GM12878 (cell line): ENCODE measurements around the gene ABCC4. TPM values are rescaled to one million over a fixed set of nuclear protein-coding genes. Genes with fewer than 3 reads are reported as not detected.

Experiments
- ATAC-seq: fragments of 200-7000 bp; cut with Tn5 transposase; 3 replicates; pipeline ENCODE4 v1.9.1; 2020; ENCODE audit warnings: mild to moderate bottlenecking, moderate library complexity
- BruUV-seq: library from RNA; stranded (reverse); fragments of 400-500 nt; replicated peaks from 2 replicates; lab custom pipeline; 2021; lab: Mats Ljungman, UMichigan
- CTCF ChIA-PET: fragments of 300-600 bp; sonication (Branson Sonifier 250); formaldehyde crosslinking; extraction: SDS; loops from one replicate; lab custom pipeline; 2021; ENCODE audit warnings: inconsistent platforms; lab: Yijun Ruan, JAX
- POLR2A ChIA-PET: fragments of 350-600 bp; formaldehyde crosslinking; extraction: SDS; loops from one replicate; lab custom pipeline; 2021; ENCODE audit warnings: inconsistent platforms; lab: Charles Lee
- RAD21 ChIA-PET: fragments of 300-600 bp; sonication (Branson Sonifier 250); formaldehyde crosslinking; loops from one replicate; lab custom pipeline; 2023; ENCODE audit warnings: antibody characterized with exemption; ENCODE audit not compliant: unreplicated experiment; lab: Charles Lee
- SMC1A ChIA-PET: fragments of 300-600 bp; sonication (Branson Sonifier 250); formaldehyde crosslinking; loops from one replicate; lab custom pipeline; 2023; ENCODE audit not compliant: unreplicated experiment, uncharacterized antibody; lab: Charles Lee
- DNase-seq: peaks from one replicate; pipeline ENCODE4 v3.0.0-alpha.2; 2011; ENCODE audit warnings: low read depth, low spot score
- FAIRE-seq: peaks from 3 replicates; lab custom pipeline; 2011; peaks lifted over from hg19 to GRCh38; lab: Jason Lieb, UNC
- H2AFZ ChIP-seq: 2 replicates; pipeline ENCODE4 v1.6.0; 2011; ENCODE audit warnings: low read depth, low read length, control low read depth; ENCODE audit not compliant: control insufficient read depth
- H3K27ac ChIP-seq: 2 replicates; pipeline ENCODE4 v1.5.1; 2011; ENCODE audit warnings: control low read depth; ENCODE audit not compliant: control insufficient read depth, insufficient read depth
- H3K27me3 ChIP-seq, 2 experiments: replicated peaks in 1 of 2; 2 replicates each; pipeline versions ENCODE4 v1.6.0 to v1.6.1; 2011; ENCODE audit warnings: low read length in 1 of 2; ENCODE audit not compliant: control insufficient read depth in 2 of 2, insufficient read depth in 2 of 2
- H3K36me3 ChIP-seq, 2 experiments: 2 replicates each; pipeline ENCODE4 v1.5.1; 2011; ENCODE audit warnings: low read length in 1 of 2; ENCODE audit not compliant: control insufficient read depth in 2 of 2, insufficient read depth in 2 of 2
- H3K4me1 ChIP-seq: 2 replicates; pipeline ENCODE4 v1.6.1; 2011; ENCODE audit warnings: mild to moderate bottlenecking, low read length, moderate library complexity, mixed read lengths; ENCODE audit not compliant: control insufficient read depth, insufficient read depth
- H3K4me2 ChIP-seq: 2 replicates; pipeline ENCODE4 v1.6.0; 2011; ENCODE audit warnings: control low read depth; ENCODE audit not compliant: control insufficient read depth, insufficient read depth
- H3K4me3 ChIP-seq: fragments of 200-600 bp; sonication (generic); 2 replicates; pipeline ENCODE4 v1.5.1; 2016
- H3K79me2 ChIP-seq: 2 replicates; pipeline ENCODE4 v1.6.0; 2011; ENCODE audit warnings: low read length; ENCODE audit not compliant: control insufficient read depth, insufficient read depth
- H3K9ac ChIP-seq: 2 replicates; pipeline ENCODE4 v1.8.0; 2011; ENCODE audit warnings: low read length, control low read depth, mixed read lengths; ENCODE audit not compliant: control insufficient read depth, insufficient read depth
- H3K9me3 ChIP-seq: replicated peaks from 3 replicates; pipeline ENCODE4 v1.5.1; 2011; ENCODE audit warnings: mild to moderate bottlenecking, low read length; ENCODE audit not compliant: control insufficient read depth, insufficient read depth
- H4K20me1 ChIP-seq: 2 replicates; pipeline ENCODE4 v1.6.0; 2011; ENCODE audit not compliant: control insufficient read depth, insufficient read depth
- DPF2 ChIP-seq: fragments of 450-650 bp; IDR thresholded peaks from 2 replicates; pipeline ENCODE4 v1.6.1; 2017; ENCODE audit warnings: mild to moderate bottlenecking
- EP300 ChIP-seq, 2 experiments: fragments of 150-350 bp in 1 of 2; IDR thresholded peaks; 2 replicates each; pipeline ENCODE4 v1.6.1; 2011 to 2012; ENCODE audit warnings: low read depth in 2 of 2, low read length in 2 of 2, borderline replicate concordance in 1 of 2, improper control_type of control experiment in 1 of 2, inconsistent platforms in 1 of 2; ENCODE audit not compliant: control insufficient read depth in 1 of 2
- GATAD2B ChIP-seq: fragments of 450-650 bp; conservative IDR thresholded peaks from 2 replicates; pipeline ENCODE4 v1.6.1; 2017; ENCODE audit warnings: low read depth, mild to moderate bottlenecking, moderate library complexity
- IKZF1 ChIP-seq: fragments of 450-650 bp; conservative IDR thresholded peaks from 2 replicates; pipeline ENCODE4 v1.6.1; 2017; ENCODE audit warnings: antibody characterized with exemption, mild to moderate bottlenecking
- IKZF2 ChIP-seq, 2 experiments: fragments of 450-650 bp; IDR thresholded peaks; 2 replicates each; pipeline ENCODE4 v1.6.1; 2017; ENCODE audit warnings: mild to moderate bottlenecking in 2 of 2, moderate library complexity in 2 of 2
- JUND ChIP-seq: IDR thresholded peaks from 2 replicates; pipeline ENCODE4 v1.6.1; 2012; ENCODE audit warnings: low read depth, mild to moderate bottlenecking, low read length, improper control_type of control experiment, moderate library complexity
- KAT2A ChIP-seq: conservative IDR thresholded peaks from 2 replicates; pipeline ENCODE4 v1.6.1; 2011; ENCODE audit warnings: low read depth, low read length; ENCODE audit not compliant: control insufficient read depth
- MTA2 ChIP-seq: fragments of 450-650 bp; IDR thresholded peaks from 2 replicates; pipeline ENCODE4 v1.6.1; 2016; ENCODE audit warnings: low read depth, mild to moderate bottlenecking, moderate library complexity
- NR2F1 ChIP-seq: fragments of 450-650 bp; conservative IDR thresholded peaks from 2 replicates; pipeline ENCODE4 v1.6.1; 2017; ENCODE audit warnings: mild to moderate bottlenecking
- RAD51 ChIP-seq: fragments of 450-650 bp; IDR thresholded peaks from 2 replicates; pipeline ENCODE4 v1.6.1; 2016; ENCODE audit warnings: moderate library complexity, mild to moderate bottlenecking, inconsistent platforms
- SMARCA5 ChIP-seq: fragments of 450-650 bp; IDR thresholded peaks from 2 replicates; pipeline ENCODE4 v1.6.1; 2017; ENCODE audit warnings: mild to moderate bottlenecking
- ZNF24 ChIP-seq: fragments of 450-650 bp; IDR thresholded peaks from 2 replicates; pipeline ENCODE4 v1.6.1; 2017; ENCODE audit warnings: antibody characterized with exemption, mild to moderate bottlenecking
- WGBS: methylation state at CpG from one replicate; pipeline ENCODE4 v1.1.6; 2016; ENCODE audit warnings: low lambda C conversion rate; ENCODE audit not compliant: insufficient replicate concordance, insufficient coverage; ENCODE audit errors: missing lambda C conversion rate; 5-methylcytosine and 5-hydroxymethylcytosine counted together
- in situ Hi-C: fragments of 300-500 bp; cut with MboI; formaldehyde crosslinking; loops from 9 replicates; pipeline ENCODE4 v1.14.3; 2018; ENCODE audit warnings: mixed read lengths
- intact Hi-C: fragments of 100-400 bp; cut with micrococcal nuclease; formaldehyde crosslinking; loops from one replicate; pipeline ENCODE4 v1.14.2; 2022; ENCODE audit not compliant: unreplicated experiment
- polyA plus RNA-seq, 11 experiments: library from polyadenylated mRNA; depleted of rRNA in 4 of 11; unstranded in 6 of 11; stranded (reverse) in 5 of 11; fragments of >200 nt; fragmentation: Nextera tagmentation in 4 of 11; fragmentation: Illumina TruSeq in 1 of 11; extraction: Ambion mirVana in 4 of 11; extraction: Trizol in 1 of 11; gene quantifications; 1 replicate in 1 of 11; 2 replicates in 10 of 11; pipeline versions ENCODE4 v1.2.1 to v1.2.3, GENCODE V29; 2011 to 2016; ENCODE audit warnings: inconsistent platforms in 2 of 11, missing spikeins in 2 of 11, low read depth in 1 of 11
- total RNA-seq, 4 experiments: library from RNA; depleted of rRNA in 3 of 4; stranded (reverse); fragments of >200 nt in 3 of 4; fragmentation: Illumina TruSeq in 1 of 4; extraction: Trizol in 1 of 4; gene quantifications; 2 replicates each; pipeline versions ENCODE4 v1.2.1 to v1.2.3, GENCODE V29; 2013 to 2021
- TF ChIP-seq, protein P1 (sequence below): IDR thresholded peaks from 2 replicates; pipeline ENCODE4 v1.6.1; 2011; ENCODE audit warnings: mild to moderate bottlenecking, low read depth, low read length, moderate library complexity; ENCODE audit not compliant: insufficient replicate concordance

ABCC4 gene
- total and polyA plus RNA-seq, 10 of the 15 experiments (the other 5 are each of a cell fraction or from before 2014, with no cell fraction given) = 7.2 to 44.4 (median 24.1) TPM

DNA sequence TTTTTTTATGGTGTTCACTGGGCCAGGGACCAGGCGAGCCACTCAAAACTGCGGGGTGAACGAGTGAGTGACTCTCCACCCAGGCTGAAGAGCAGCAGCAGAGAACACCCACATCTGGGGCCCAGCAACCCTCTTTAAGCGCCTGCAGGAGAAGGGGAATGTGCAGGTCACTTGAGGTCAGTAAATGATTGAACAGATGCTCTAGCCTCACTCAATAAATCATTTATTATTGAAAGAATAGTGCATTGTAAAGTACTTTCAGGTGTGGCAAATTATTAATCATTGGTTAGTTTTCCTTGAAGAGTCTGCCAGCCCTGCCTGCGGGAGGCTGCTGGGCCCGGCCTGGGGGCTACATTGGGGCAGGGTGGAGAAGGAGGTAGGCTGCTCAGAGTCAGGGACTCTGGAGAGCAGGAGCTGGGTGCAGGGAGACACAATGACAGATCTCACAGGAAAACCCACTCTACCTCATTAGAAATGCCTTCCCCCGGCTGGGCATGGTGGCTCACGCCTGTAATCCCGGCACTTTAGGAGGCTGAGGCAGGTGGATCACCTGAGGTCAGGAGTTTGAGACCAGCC, 42.5 kb downstream of the ABCC4 start:
- FAIRE-seq (no peak), DNase-seq (no peak), ATAC-seq (peak; percentile 55)
- ChIA-PET CTCF (interaction anchor here (0.8 to 1.7 kb wide), 5 partner anchors 9 to 130 kb away, joined by 3 to 10 read pairs (median 4); no protein-coding TSS in a partner anchor), SMC1A (interaction anchor here (0.6 to 4.5 kb wide), 18 partner anchors 8 to 124 kb away, joined by 3 to 69 read pairs (median 8); no protein-coding TSS in a partner anchor), POLR2A (interaction anchor here (0.7 to 4.9 kb wide), 10 partner anchors 10 to 193 kb away, joined by 3 to 39 read pairs (median 6); partner anchors contain the start of gene ABCC4), RAD21 (interaction anchor here (1.0 to 5.0 kb wide), 8 partner anchors 8 to 51 kb away, joined by 3 to 88 read pairs (median 14); partner anchors contain the start of gene ABCC4)
- no peak overlapping the region for H2AFZ ChIP-seq
- no peaks in the 10 kb centered on the region; the same call in 2 of the 3 replicates for H3K9me3 ChIP-seq
- intact Hi-C loops = no loop called here
- no peak overlapping the region for H3K4me3 ChIP-seq
- peak overlapping the region; percentile 91 for H3K27ac ChIP-seq
- WGBS = 96% methylated on average over 9 of the region's 9 CpGs
- no peaks in the 10 kb centered on the region for H4K20me1 ChIP-seq
- no TSS peak for BruUV-seq
- no peak overlapping the region for H3K9ac ChIP-seq
- TF ChIP-seq EP300 (IDR thresholded peaks at IDR 0.05; ENCODE audit: borderline replicate concordance in 1 of 2, control insufficient read depth in 1 of 2, low read depth in 2 of 2, low read length in 2 of 2) (peak in 1 of 2 experiments; percentile 44; a peak in 1 of 4 replicates), NR2F1 (peak; percentile 97), JUND (no peak), DPF2 (peak; percentile 78; the same call in 1 of the 2 replicates), IKZF1 (peak; percentile 83), GATAD2B (peak; percentile 64; the same call in 1 of the 2 replicates), MTA2 (peak; percentile 56), KAT2A (no peak), RAD51 (0 out of 2 replicates have a peak, but pooled peaks have one; percentile 15), ZNF24 (peak; percentile 94), IKZF2 (IDR thresholded peaks at IDR 0.05) (peak in 1 of 2 experiments; percentile 61; a peak in 1 of 4 replicates), SMARCA5 (peak; percentile 49; the same call in 1 of the 2 replicates)
- TF ChIP-seq, protein P1, sequence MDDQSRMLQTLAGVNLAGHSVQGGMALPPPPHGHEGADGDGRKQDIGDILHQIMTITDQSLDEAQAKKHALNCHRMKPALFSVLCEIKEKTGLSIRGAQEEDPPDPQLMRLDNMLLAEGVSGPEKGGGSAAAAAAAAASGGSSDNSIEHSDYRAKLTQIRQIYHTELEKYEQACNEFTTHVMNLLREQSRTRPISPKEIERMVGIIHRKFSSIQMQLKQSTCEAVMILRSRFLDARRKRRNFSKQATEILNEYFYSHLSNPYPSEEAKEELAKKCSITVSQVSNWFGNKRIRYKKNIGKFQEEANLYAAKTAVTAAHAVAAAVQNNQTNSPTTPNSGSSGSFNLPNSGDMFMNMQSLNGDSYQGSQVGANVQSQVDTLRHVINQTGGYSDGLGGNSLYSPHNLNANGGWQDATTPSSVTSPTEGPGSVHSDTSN = no peak
- H3K27me3 ChIP-seq = no peaks in the 10 kb centered on the region
- H3K4me2 ChIP-seq = no peak overlapping the region; the same call in 1 of the 2 replicates
- peaks cover 71% of the 10 kb centered on the region for H3K4me1 ChIP-seq
- H3K36me3 ChIP-seq = peaks cover 0 to 2% of the 10 kb centered on the region in 2 experiments; a peak in 3 of 4 replicates
- in situ Hi-C loops = no loop called here
- peaks cover 56% of the 10 kb centered on the region for H3K79me2 ChIP-seq
